ENCODE data around the gene HPSE. TPM values are rescaled to one million over a fixed set of nuclear protein-coding genes. Genes with fewer than 3 reads are reported as not detected.

The HPSE gene
- total and polyA plus RNA-seq, 7 donors, result 0.06 to 0.64 (median 0.34) TPM

DNA sequence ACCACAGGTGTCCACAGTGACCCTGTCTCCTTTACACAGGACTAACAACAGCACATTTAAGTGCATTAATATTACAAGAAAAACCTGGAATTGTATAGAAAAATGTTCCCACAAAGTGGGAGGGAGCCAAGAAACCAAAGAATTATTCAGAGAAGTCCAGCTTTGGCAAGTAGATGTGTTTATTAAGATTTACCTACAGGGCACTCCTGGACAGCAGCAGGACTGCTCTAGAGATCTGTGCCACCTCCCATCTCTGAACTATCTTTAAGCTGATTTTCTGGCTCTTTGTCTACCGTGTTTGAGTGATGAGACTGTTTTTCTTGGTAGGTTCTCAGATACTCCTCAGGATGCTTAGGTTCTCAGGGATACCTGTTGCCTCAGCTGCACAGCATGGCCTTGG, 38.3 kb upstream of the HPSE start:
- Histone ChIP-seq H3K36me3 (ENCODE audit: insufficient read depth in 1 of 2, low read depth in 1 of 2) (no peaks in the 10 kb centered on the region), H3K9me3 (no peaks in the 10 kb centered on the region), H3K4me3 (no peak overlapping the region), H3K27me3 (ENCODE audit: insufficient read depth in 3 of 3, low read length in 2 of 3) (no peaks in the 10 kb centered on the region), H3K4me1 (no peaks in the 10 kb centered on the region), H3K27ac (no peak overlapping the region)
- TF ChIP-seq, protein P1, sequence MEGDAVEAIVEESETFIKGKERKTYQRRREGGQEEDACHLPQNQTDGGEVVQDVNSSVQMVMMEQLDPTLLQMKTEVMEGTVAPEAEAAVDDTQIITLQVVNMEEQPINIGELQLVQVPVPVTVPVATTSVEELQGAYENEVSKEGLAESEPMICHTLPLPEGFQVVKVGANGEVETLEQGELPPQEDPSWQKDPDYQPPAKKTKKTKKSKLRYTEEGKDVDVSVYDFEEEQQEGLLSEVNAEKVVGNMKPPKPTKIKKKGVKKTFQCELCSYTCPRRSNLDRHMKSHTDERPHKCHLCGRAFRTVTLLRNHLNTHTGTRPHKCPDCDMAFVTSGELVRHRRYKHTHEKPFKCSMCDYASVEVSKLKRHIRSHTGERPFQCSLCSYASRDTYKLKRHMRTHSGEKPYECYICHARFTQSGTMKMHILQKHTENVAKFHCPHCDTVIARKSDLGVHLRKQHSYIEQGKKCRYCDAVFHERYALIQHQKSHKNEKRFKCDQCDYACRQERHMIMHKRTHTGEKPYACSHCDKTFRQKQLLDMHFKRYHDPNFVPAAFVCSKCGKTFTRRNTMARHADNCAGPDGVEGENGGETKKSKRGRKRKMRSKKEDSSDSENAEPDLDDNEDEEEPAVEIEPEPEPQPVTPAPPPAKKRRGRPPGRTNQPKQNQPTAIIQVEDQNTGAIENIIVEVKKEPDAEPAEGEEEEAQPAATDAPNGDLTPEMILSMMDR (IDR thresholded peaks at IDR 0.05), result no peak
- 63 to 80% (median 79%) methylated on average over 1 of the region's 1 CpG for WGBS, 3 donors
- ATAC-seq (no peak), DNase-seq (no peak)
- intact Hi-C loops (cut with DNase I), result no loop called here

DNA sequence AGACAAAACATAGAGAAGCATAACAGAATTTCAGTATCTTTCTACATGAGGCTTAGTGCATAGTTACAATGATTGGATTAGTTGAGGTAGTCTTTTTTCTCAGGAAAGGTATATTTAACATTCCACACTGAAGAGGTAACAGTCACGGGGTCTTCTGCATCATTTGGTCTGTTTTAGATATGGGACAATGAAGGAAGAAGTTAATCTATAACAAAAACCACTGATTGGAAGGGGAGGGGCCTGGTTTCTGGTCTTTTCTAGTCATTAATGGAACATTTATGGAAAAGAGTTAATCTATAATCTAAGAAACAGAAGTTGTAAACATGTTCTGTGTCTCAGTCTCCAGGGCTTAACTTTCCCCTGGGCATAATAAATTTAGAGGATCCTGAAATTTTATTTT, 37.3 kb upstream of the HPSE start:
- ATAC-seq (no peak), DNase-seq (no peak)
- no peaks in the 10 kb centered on the region for H3K27me3 ChIP-seq (ENCODE audit: insufficient read depth in 3 of 3, low read length in 2 of 3)
- no peak overlapping the region for H3K27ac ChIP-seq
- no peaks in the 10 kb centered on the region for H3K36me3 ChIP-seq (ENCODE audit: insufficient read depth in 1 of 2, low read depth in 1 of 2)
- no peak overlapping the region for H3K4me3 ChIP-seq
- H3K9me3 ChIP-seq, result no peaks in the 10 kb centered on the region
- WGBS, 3 donors, result 86 to 87% (median 86%) methylated on average over 1 of the region's 1 CpG
- intact Hi-C loops (cut with DNase I), result no loop called here
- TF ChIP-seq, protein P1 (IDR thresholded peaks at IDR 0.05), result no peak
- no peaks in the 10 kb centered on the region for H3K4me1 ChIP-seq

DNA sequence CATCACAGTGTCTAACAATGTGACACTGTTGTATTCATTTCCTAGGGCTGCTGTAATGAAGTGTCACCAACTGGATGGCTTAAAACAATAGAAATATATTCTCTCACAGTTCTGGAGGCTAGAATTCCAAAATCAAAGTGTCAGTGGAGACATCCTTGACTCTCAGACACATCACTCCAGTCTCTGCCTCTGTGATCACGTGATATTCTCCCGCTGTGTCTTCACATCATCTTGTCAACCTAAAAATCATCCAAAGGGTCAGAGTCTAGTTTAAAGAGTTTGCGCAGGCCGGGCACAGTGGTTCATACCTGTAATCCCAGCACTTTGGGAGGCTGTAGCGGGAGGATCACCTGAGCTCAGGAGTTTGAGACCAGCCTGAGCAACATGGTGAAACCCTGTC, 36.6 kb upstream of the HPSE start:
- no peaks in the 10 kb centered on the region for H3K36me3 ChIP-seq (ENCODE audit: insufficient read depth in 1 of 2, low read depth in 1 of 2)
- no peak overlapping the region for H3K4me3 ChIP-seq
- TF ChIP-seq, protein P1 (IDR thresholded peaks at IDR 0.05), result no peak
- H3K27me3 ChIP-seq (ENCODE audit: insufficient read depth in 3 of 3, low read length in 2 of 3), result no peaks in the 10 kb centered on the region
- intact Hi-C loops (cut with DNase I), result no loop called here
- no peaks in the 10 kb centered on the region for H3K4me1 ChIP-seq
- no peak overlapping the region for H3K27ac ChIP-seq
- DNase-seq (no peak), ATAC-seq (no peak)
- no peaks in the 10 kb centered on the region for H3K9me3 ChIP-seq
- WGBS, 3 donors, result 92 to 96% (median 93%) methylated on average over 5 of the region's 5 CpGs

DNA sequence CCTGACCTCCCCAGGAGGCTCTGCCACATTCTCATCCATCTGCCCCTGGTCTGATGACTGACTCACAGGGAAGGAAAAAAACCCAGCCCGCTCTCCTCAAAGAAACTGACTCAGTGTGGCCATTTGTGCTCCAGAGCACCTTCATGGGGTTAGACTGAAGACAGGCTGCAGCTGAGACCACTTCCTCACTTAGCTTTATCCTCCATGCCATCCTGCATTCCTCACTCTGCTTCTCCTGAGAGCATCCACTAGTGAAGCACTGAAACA, 35.9 kb upstream of the HPSE start:
- no peak overlapping the region for H3K4me3 ChIP-seq
- TF ChIP-seq, protein P1 (IDR thresholded peaks at IDR 0.05), result no peak
- intact Hi-C loops (cut with DNase I), result no loop called here
- no peak for ATAC-seq
- no peak overlapping the region for H3K27ac ChIP-seq
- no peaks in the 10 kb centered on the region for H3K36me3 ChIP-seq (ENCODE audit: insufficient read depth in 1 of 2, low read depth in 1 of 2)
- DNase-seq, result no peak
- WGBS, 3 donors, result 47 to 96% (median 94%) methylated on average over 1 of the region's 1 CpG
- H3K27me3 ChIP-seq (ENCODE audit: insufficient read depth in 3 of 3, low read length in 2 of 3), result no peaks in the 10 kb centered on the region
- no peaks in the 10 kb centered on the region for H3K9me3 ChIP-seq
- H3K4me1 ChIP-seq, result no peaks in the 10 kb centered on the region

DNA sequence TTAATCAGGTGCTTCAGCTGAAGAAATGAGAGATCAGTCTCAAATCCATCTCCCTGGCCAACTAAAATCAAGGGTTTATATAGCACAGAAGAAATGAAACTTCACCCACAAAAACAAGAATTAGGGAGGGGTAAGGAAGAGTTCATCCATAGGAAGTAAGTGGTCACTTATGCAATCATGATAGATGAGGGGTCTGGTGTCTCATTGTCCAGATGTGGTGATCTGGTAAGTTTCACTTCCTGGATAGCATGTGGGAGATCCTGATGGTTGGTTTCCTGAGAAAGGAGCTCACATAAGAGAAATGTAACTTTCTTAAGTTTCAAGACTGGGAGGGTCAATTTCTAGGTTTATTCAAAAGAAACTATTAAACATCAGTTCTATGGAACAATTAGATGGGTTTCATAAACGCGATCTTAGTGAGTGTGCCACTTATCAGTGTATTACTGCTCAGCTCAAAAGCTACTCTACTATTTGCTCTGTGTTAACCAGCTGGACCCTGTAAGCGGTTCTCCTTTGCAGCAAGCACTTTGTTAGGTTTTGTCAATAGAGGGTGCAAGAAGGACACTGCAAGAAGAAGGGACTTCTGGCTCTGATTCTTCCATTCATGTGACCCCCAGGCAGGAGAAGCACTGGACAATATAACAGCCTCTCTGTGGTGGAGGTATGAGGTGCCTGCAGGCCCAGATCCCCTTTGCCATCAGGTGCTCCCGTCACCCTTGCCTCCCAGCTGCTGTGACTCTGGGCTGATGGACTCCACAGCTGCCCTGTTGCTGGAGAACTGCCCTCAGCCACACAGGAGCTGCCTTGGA, 35.4 kb upstream of the HPSE start:
- WGBS, 3 donors, result 68 to 91% (median 83%) methylated on average over 4 of the region's 4 CpGs
- Histone ChIP-seq H3K27me3 (ENCODE audit: insufficient read depth in 3 of 3, low read length in 2 of 3) (no peaks in the 10 kb centered on the region), H3K4me1 (no peaks in the 10 kb centered on the region), H3K27ac (no peak overlapping the region), H3K4me3 (no peak overlapping the region), H3K9me3 (no peaks in the 10 kb centered on the region), H3K36me3 (ENCODE audit: insufficient read depth in 1 of 2, low read depth in 1 of 2) (no peaks in the 10 kb centered on the region)
- DNase-seq (no peak), ATAC-seq (no peak)
- TF ChIP-seq, protein P1 (IDR thresholded peaks at IDR 0.05), result no peak
- intact Hi-C loops (cut with DNase I), result no loop called here

Data from psoas muscle (tissue), 8 donors.